GM19025 (cell line): ENCODE results near the gene RPS14.
"Not testable (repeated sequence)": the region's sequence is repeated elsewhere in the genome, so short reads cannot be mapped to it uniquely, and the experiment has no call there.

ENCODE experiments used
- ATAC-seq: cut with Tn5 transposase; IDR thresholded peaks from one replicate; pipeline ENCODE4 v1.9.1; 2021; ENCODE audit warnings: mild to moderate bottlenecking, low read depth, moderate library complexity; ENCODE audit not compliant: unreplicated experiment

RPS14 gene

GRCh38 chr5:150481972-150482406 is 32.5 kb upstream of the RPS14 start:
- no peak for ATAC-seq

- ATAC-seq: no peak
Measured at GRCh38 chr5:150481708-150481965, 32.1 kb upstream of the RPS14 start.

- no peak for ATAC-seq
Measured at GRCh38 chr5:150479416-150479815, 29.9 kb upstream of the RPS14 start.

- not testable (repeated sequence) for ATAC-seq
Measured at GRCh38 chr5:150476568-150476967, 27.0 kb upstream of the RPS14 start.

GRCh38 chr5:150473673-150474358 is 24.3 kb upstream of the RPS14 start:
- ATAC-seq: no peak

- no peak for ATAC-seq
Measured at GRCh38 chr5:150469718-150470469, 20.4 kb upstream of the RPS14 start.

- ATAC-seq: no peak
Measured at GRCh38 chr5:150468206-150468605, 18.7 kb upstream of the RPS14 start.

GRCh38 chr5:150465927-150466326 is 16.4 kb upstream of the RPS14 start:
- no peak for ATAC-seq

- ATAC-seq: no peak
Measured at GRCh38 chr5:150464554-150465012, 15.0 kb upstream of the RPS14 start.

GRCh38 chr5:150461231-150461630 is 11.7 kb upstream of the RPS14 start:
- no peak for ATAC-seq

- ATAC-seq: no peak
Measured at GRCh38 chr5:150460781-150461180, 11.2 kb upstream of the RPS14 start.

GRCh38 chr5:150458802-150459557 is 9.4 kb upstream of the RPS14 start:
- peak; percentile 81 for ATAC-seq

GRCh38 chr5:150457562-150458240 is 8.2 kb upstream of the RPS14 start:
- ATAC-seq: no peak

GRCh38 chr5:150457121-150457520 is 7.6 kb upstream of the RPS14 start:
- no peak for ATAC-seq

- no peak for ATAC-seq
Measured at GRCh38 chr5:150454492-150455229, 5.1 kb upstream of the RPS14 start.

GRCh38 chr5:150454027-150454426 is 4.5 kb upstream of the RPS14 start:
- not testable (repeated sequence) for ATAC-seq

GRCh38 chr5:150452914-150453313 is 3.4 kb upstream of the RPS14 start:
- ATAC-seq: no peak

- no peak for ATAC-seq
Measured at GRCh38 chr5:150451594-150451993, 2.1 kb upstream of the RPS14 start.

GRCh38 chr5:150448952-150449516 is 505 bp downstream of the RPS14 start:
- ATAC-seq: peak; percentile 23

- no peak for ATAC-seq
Measured at GRCh38 chr5:150448334-150448733, 1.2 kb downstream of the RPS14 start.
